RWPE1 (cell line): ENCODE measurements around the gene KCND3.

Experiments used
- CTCF ChIA-PET: fragments of 350-600 bp; sonication (Branson Sonifier 250); formaldehyde crosslinking; extraction: SDS; loops from one replicate; lab custom pipeline; 2021; lab: Yijun Ruan, JAX
- POLR2A ChIA-PET: fragments of 400-600 bp; formaldehyde crosslinking; extraction: SDS; loops from one replicate; lab custom pipeline; 2020; ENCODE audit warnings: antibody characterized with exemption; ENCODE audit not compliant: low non-redundant PET; lab: Yijun Ruan, JAX
- DNase-seq: peaks from one replicate; pipeline ENCODE4 v3.0.0; 2012; ENCODE audit warnings: low spot score
- H3K27ac ChIP-seq: fragments of 450-650 bp; 2 replicates; pipeline ENCODE4 v1.5.1; 2017
- TF ChIP-seq, protein P1 (sequence below): fragments of 450-650 bp; conservative IDR thresholded peaks from 2 replicates; pipeline ENCODE4 v1.5.1; 2017; ENCODE audit warnings: low read depth, mild to moderate bottlenecking

The KCND3 gene

DNA sequence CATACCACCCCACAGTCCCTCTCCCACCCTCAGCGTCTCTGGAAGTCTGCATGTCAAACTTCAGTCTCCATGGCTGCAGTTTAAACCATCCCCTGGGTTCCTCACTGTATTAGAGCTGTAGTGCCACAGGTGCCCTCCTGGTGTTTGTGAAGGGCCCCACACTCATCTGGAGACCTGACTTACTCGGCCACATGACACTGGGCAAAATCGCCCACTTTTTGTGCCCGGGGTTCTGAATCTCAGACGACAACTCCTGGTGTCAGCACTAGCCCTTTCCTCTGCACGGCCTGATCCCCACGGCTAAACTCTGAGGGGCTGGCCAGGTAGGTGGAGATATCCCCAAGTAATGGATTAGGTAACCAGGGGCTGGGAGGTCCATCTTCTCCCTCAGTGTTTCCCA is 256.8 kb downstream of the KCND3 start:
- no peak overlapping the region; the same call in 1 of the 2 replicates for H3K27ac ChIP-seq
- ChIA-PET CTCF (interaction anchor here (1.1 kb wide), 1 partner anchor 18 kb away, joined by 4 read pairs; no protein-coding TSS in a partner anchor), POLR2A (no interaction called here)
- no peak for DNase-seq
- TF ChIP-seq, protein P1, sequence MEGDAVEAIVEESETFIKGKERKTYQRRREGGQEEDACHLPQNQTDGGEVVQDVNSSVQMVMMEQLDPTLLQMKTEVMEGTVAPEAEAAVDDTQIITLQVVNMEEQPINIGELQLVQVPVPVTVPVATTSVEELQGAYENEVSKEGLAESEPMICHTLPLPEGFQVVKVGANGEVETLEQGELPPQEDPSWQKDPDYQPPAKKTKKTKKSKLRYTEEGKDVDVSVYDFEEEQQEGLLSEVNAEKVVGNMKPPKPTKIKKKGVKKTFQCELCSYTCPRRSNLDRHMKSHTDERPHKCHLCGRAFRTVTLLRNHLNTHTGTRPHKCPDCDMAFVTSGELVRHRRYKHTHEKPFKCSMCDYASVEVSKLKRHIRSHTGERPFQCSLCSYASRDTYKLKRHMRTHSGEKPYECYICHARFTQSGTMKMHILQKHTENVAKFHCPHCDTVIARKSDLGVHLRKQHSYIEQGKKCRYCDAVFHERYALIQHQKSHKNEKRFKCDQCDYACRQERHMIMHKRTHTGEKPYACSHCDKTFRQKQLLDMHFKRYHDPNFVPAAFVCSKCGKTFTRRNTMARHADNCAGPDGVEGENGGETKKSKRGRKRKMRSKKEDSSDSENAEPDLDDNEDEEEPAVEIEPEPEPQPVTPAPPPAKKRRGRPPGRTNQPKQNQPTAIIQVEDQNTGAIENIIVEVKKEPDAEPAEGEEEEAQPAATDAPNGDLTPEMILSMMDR = no peak

DNA sequence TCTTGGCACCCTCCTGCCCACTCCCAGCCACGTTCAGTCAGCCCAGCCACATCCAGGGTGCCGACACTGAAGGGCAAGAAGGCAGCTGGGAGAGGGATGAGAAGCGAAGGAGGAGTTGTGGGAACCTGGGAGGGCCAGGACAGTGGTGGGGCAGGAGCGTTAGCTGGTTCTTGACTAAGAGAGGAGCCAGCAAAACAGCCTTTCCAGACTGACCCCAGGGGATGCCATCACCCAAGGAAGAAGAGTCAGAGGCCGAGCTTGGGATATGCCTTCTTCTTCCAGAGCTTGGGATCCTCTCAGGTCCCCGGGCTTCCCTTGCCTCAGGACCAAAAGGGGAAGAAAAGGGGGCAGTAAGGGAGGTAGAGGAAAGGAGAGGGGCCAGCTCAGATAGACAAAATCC is 257.5 kb downstream of the KCND3 start:
- ChIA-PET CTCF (interaction anchor here (0.7 to 1.1 kb wide), 2 partner anchors 17 to 28 kb away, joined by 3 to 4 read pairs; no protein-coding TSS in a partner anchor), POLR2A (no interaction called here)
- DNase-seq = no peak
- TF ChIP-seq, protein P1 = no peak
- no peak overlapping the region for H3K27ac ChIP-seq

GRCh38 chr1:111730706-111731105 is 258.8 kb downstream of the KCND3 start:
- no peak overlapping the region for H3K27ac ChIP-seq
- DNase-seq = no peak
- ChIA-PET POLR2A (no interaction called here), CTCF (interaction anchor here (1.0 kb wide), 1 partner anchor 16 kb away, joined by 4 read pairs; no protein-coding TSS in a partner anchor)
- TF ChIP-seq, protein P1 = no peak

GRCh38 chr1:111729946-111730681 is 259.4 kb downstream of the KCND3 start:
- CTCF ChIA-PET = interaction anchor here (1.0 kb wide), 1 partner anchor 16 kb away, joined by 4 read pairs; no protein-coding TSS in a partner anchor

DNA sequence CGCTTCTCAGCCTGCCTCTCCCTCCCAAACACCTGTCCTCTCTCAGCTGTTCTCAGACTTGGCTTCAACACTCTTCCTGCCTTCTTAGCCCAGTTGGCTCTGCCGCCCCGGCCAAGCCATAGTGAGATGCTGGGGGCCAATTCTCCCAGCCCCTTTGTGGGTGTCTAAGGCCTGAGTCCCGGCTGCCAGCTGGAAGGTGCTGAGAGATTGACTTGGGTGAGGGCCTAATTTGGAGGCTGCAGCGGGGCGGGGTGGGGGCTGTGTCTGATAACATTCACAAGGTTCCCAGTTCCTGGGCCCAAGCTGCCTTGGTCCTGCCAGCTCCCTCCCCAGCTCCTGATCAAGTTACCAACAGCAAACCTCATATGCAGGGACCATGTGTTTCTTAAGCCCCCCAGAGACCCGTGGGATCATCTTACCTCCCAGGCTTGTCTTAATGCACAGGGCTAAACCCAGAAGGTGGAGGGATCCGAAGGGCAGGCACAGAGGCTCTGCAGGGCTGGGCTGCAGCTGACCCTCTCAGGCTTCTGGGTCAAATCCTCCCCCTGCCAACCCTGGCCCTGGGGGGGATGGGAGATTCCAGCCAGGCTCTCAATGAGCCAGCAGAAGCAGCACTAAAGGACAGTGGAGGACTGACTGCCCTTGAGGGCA is 260.1 kb downstream of the KCND3 start:
- DNase-seq = no peak
- H3K27ac ChIP-seq = peak overlapping the region; percentile 7
- CTCF ChIA-PET = interaction anchor here (0.6 to 0.8 kb wide), 3 partner anchors 15 to 1280 kb away, joined by 3 to 6 read pairs (median 3); no protein-coding TSS in a partner anchor
- POLR2A ChIA-PET = no interaction called here
- TF ChIP-seq, protein P1 = no peak

More at GRCh38 chr1:111729946-111730681, 259.4 kb downstream of the KCND3 start:
- TF ChIP-seq, protein P1 = no peak
- peak overlapping the region; percentile 7; the same call in 1 of the 2 replicates for H3K27ac ChIP-seq
- POLR2A ChIA-PET = no interaction called here
- DNase-seq = no peak

DNA sequence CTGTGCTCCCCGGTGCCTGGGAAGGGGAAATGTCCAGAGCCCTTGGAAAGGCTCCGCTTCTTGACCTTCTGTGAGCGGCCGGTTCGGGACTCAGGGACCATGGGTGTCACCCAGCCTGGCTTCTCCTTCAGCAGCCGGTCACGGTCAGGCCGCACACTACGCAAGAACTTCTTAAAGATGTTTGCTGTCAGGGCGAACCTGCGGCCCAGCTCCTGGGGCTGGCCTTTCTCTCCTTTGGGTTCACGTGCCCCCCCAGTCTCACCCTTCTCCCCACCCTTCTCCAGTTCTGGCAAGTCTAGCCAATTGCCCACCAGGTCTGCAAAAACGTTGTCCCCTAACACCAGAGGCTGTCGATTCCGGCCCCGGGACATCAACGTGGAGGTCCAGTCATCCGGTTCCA is 262.4 kb downstream of the KCND3 start:
- no peak for DNase-seq
- POLR2A ChIA-PET = no interaction called here
- CTCF ChIA-PET = interaction anchor here (0.6 kb wide), 1 partner anchor 1054 kb away, joined by 3 read pairs; no protein-coding TSS in a partner anchor
- TF ChIP-seq, protein P1 = no peak
- H3K27ac ChIP-seq = no peak overlapping the region
